ENCODE results near the gene VPS35L. TPM values are rescaled to one million over a fixed set of nuclear protein-coding genes. Genes with fewer than 3 reads are reported as not detected.

VPS35L gene
- total and polyA plus RNA-seq, 2 of the 13 experiments (the other 11 are each of a cell fraction or from before 2014, with no cell fraction given), result 1.4 to 1.6 TPM

- TF ChIP-seq, protein P1, sequence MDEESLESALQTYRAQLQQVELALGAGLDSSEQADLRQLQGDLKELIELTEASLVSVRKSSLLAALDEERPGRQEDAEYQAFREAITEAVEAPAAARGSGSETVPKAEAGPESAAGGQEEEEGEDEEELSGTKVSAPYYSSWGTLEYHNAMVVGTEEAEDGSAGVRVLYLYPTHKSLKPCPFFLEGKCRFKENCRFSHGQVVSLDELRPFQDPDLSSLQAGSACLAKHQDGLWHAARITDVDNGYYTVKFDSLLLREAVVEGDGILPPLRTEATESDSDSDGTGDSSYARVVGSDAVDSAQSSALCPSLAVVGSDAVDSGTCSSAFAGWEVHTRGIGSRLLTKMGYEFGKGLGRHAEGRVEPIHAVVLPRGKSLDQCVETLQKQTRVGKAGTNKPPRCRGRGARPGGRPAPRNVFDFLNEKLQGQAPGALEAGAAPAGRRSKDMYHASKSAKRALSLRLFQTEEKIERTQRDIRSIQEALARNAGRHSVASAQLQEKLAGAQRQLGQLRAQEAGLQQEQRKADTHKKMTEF (CRISPR knock-in tag; IDR thresholded peaks at IDR 0.05), result peak; percentile 90
- TF ChIP-seq XRCC5 (optimal IDR thresholded peaks at IDR 0.05; ENCODE audit: low read length) (peak; percentile 98), MXD4 (CRISPR knock-in tag; IDR thresholded peaks at IDR 0.05) (peak; percentile 77), TP53 (CRISPR knock-in tag; conservative IDR thresholded peaks at IDR 0.05) (peak; percentile 89; the same call in 1 of the 2 replicates), TIGD3 (CRISPR knock-in tag; IDR thresholded peaks at IDR 0.05; ENCODE audit: borderline replicate concordance) (peak; percentile 67; the same call in 1 of the 2 replicates), SCMH1 (CRISPR knock-in tag; IDR thresholded peaks at IDR 0.05; ENCODE audit: borderline replicate concordance) (no peak), MEIS1 (CRISPR knock-in tag; IDR thresholded peaks at IDR 0.05; ENCODE audit: borderline replicate concordance) (no peak), MTF2 (CRISPR knock-in tag; IDR thresholded peaks at IDR 0.05; ENCODE audit: borderline replicate concordance) (peak; percentile 96), GTF2F1 (IDR thresholded peaks at IDR 0.05; ENCODE audit: low read length) (0 out of 2 replicates have a peak, but pooled peaks have one; percentile 49), GLI4 (CRISPR knock-in tag; IDR thresholded peaks at IDR 0.05; ENCODE audit: borderline replicate concordance) (no peak; the same call in 1 of the 2 replicates), ZNF672 (CRISPR knock-in tag; IDR thresholded peaks at IDR 0.05) (no peak), AFF4 (CRISPR knock-in tag; IDR thresholded peaks at IDR 0.05) (no peak), ZBTB20 (CRISPR knock-in tag; IDR thresholded peaks at IDR 0.05; ENCODE audit: borderline replicate concordance, low read depth) (peak; percentile 76; the same call in 1 of the 2 replicates)
- TF ChIP-seq, protein P2, sequence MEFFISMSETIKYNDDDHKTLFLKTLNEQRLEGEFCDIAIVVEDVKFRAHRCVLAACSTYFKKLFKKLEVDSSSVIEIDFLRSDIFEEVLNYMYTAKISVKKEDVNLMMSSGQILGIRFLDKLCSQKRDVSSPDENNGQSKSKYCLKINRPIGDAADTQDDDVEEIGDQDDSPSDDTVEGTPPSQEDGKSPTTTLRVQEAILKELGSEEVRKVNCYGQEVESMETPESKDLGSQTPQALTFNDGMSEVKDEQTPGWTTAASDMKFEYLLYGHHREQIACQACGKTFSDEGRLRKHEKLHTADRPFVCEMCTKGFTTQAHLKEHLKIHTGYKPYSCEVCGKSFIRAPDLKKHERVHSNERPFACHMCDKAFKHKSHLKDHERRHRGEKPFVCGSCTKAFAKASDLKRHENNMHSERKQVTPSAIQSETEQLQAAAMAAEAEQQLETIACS (CRISPR knock-in tag; IDR thresholded peaks at IDR 0.05), result no peak
- TF ChIP-seq, protein P3, sequence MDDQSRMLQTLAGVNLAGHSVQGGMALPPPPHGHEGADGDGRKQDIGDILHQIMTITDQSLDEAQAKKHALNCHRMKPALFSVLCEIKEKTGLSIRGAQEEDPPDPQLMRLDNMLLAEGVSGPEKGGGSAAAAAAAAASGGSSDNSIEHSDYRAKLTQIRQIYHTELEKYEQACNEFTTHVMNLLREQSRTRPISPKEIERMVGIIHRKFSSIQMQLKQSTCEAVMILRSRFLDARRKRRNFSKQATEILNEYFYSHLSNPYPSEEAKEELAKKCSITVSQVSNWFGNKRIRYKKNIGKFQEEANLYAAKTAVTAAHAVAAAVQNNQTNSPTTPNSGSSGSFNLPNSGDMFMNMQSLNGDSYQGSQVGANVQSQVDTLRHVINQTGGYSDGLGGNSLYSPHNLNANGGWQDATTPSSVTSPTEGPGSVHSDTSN (CRISPR knock-in tag; IDR thresholded peaks at IDR 0.05; ENCODE audit: borderline replicate concordance), result no peak
- TF ChIP-seq, protein P4, sequence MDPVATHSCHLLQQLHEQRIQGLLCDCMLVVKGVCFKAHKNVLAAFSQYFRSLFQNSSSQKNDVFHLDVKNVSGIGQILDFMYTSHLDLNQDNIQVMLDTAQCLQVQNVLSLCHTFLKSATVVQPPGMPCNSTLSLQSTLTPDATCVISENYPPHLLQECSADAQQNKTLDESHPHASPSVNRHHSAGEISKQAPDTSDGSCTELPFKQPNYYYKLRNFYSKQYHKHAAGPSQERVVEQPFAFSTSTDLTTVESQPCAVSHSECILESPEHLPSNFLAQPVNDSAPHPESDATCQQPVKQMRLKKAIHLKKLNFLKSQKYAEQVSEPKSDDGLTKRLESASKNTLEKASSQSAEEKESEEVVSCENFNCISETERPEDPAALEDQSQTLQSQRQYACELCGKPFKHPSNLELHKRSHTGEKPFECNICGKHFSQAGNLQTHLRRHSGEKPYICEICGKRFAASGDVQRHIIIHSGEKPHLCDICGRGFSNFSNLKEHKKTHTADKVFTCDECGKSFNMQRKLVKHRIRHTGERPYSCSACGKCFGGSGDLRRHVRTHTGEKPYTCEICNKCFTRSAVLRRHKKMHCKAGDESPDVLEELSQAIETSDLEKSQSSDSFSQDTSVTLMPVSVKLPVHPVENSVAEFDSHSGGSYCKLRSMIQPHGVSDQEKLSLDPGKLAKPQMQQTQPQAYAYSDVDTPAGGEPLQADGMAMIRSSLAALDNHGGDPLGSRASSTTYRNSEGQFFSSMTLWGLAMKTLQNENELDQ (CRISPR knock-in tag; IDR thresholded peaks at IDR 0.05; ENCODE audit: borderline replicate concordance), result no peak
Measured at GRCh38 chr16:19555186-19555937, at the start of gene VPS35L (continued).

Data from HepG2 (cell line).